Adrenal gland (tissue), 12 donors: ENCODE results near the gene INPP1. TPM values are rescaled to one million over a fixed set of nuclear protein-coding genes. Genes with fewer than 3 reads are reported as not detected.

Source experiments
- DNase-seq, 7 donors: peaks; one replicate each; pipeline ENCODE4 v3.0.0-alpha.2; 2019 to 2020
- H3K27ac ChIP-seq, 5 donors: fragments of 200-600 bp; sonication (generic) in 4 of 5; 1 replicate in 3 of 5; 2 replicates in 2 of 5; pipeline versions ENCODE4 v1.5.1 to v1.8.0; 2016 to 2020; ENCODE audit warnings: mild to moderate bottlenecking in 1 of 5
- H3K27me3 ChIP-seq: fragments of 200-600 bp; 2 replicates; pipeline ENCODE4 v1.8.0; 2021
- H3K36me3 ChIP-seq, 2 donors: fragments of 200-600 bp; replicated peaks in 1 of 2; 1 replicate in 1 of 2; 2 replicates in 1 of 2; pipeline versions ENCODE4 v1.5.1 to v1.8.0; 2018 to 2022
- H3K4me1 ChIP-seq, 2 donors: fragments of 200-600 bp; replicated peaks in 1 of 2; 1 replicate in 1 of 2; 2 replicates in 1 of 2; pipeline versions ENCODE4 v1.5.1 to v1.8.0; 2018 to 2021
- H3K4me3 ChIP-seq, 4 donors: fragments of 200-600 bp; sonication (generic) in 3 of 4; one replicate each; pipeline ENCODE4 v1.5.1; 2016 to 2018
- H3K9me3 ChIP-seq, 3 donors: fragments of 200-600 bp; sonication (generic) in 1 of 3; replicated peaks in 1 of 3; 1 replicate in 2 of 3; 2 replicates in 1 of 3; pipeline versions ENCODE4 v1.5.1 to v1.8.0; 2016 to 2021
- POLR2A ChIP-seq, 2 donors: fragments of 450-650 bp; IDR thresholded peaks; one replicate each; pipeline ENCODE4 v1.6.1; 2017; ENCODE audit warnings: antibody characterized with exemption in 2 of 2, mild to moderate bottlenecking in 2 of 2, moderate library complexity in 1 of 2
- WGBS, 4 donors: extraction: QIAGEN DNeasy Blood & Tissue Kit in 2 of 4; methylation state at CpG; one replicate each; pipeline versions ENCODE4 v1.1.5 to v1.1.7; 2013 to 2017; 5-methylcytosine and 5-hydroxymethylcytosine counted together
- intact Hi-C, 2 donors: fragments of 100-400 bp; cut with DNase I; formaldehyde crosslinking; loops; one replicate each; pipeline versions ENCODE4 v1.14.1 to v1.15.0; 2022 to 2023
- polyA plus RNA-seq, 3 donors: library from polyadenylated mRNA; stranded (reverse); fragments of 200-250 nt in 2 of 3; fragments of 350-450 nt in 1 of 3; fragmentation: Illumina TruSeq in 1 of 3; extraction: RNeasy Lipid Tissue Mini Kit (QIAGEN cat#74804) in 1 of 3; gene quantifications; one replicate each; pipeline ENCODE4 v1.2.3, GENCODE V29; 2013 to 2014
- total RNA-seq, 9 donors: library from RNA; depleted of rRNA in 4 of 9; stranded (reverse); fragments of >200 nt in 4 of 9; fragments of 120-200 nt in 1 of 9; fragmentation: NEBNext Ultra II Directional in 1 of 9; extraction: Animal tissue kit (Norgen Biotek cat#: 25700) in 1 of 9; gene quantifications; one replicate each; pipeline versions ENCODE4 v1.1.0 to v1.2.4, GENCODE V29; 2013 to 2023
- TF ChIP-seq, protein P1 (sequence below), 6 experiments: fragments of 450-650 bp in 4 of 6; fragments of 200-600 bp in 2 of 6; sonication (generic) in 1 of 6; IDR thresholded peaks; 1 replicate in 5 of 6; 2 replicates in 1 of 6; pipeline versions ENCODE4 v1.5.1 to v1.8.0; 2016 to 2021; ENCODE audit warnings: antibody characterized with exemption in 6 of 6, mild to moderate bottlenecking in 2 of 6, moderate library complexity in 1 of 6
- donor health status: healthy with polysubstance abuse.
- donor health status: Bipolar disorder and iron deficiency.
- donor health status: DM: yes; HTN: yes; CAD: no.
- donor health status: DM: no; HTN: no; CAD: no.
- donor health status: DM: no; HTN: no; CAD: no.
- donor health status: DM: yes; HTN: yes; CAD: no.

INPP1 gene
- total and polyA plus RNA-seq, 12 donors, result 18.8 to 74.1 (median 44.4) TPM

DNA sequence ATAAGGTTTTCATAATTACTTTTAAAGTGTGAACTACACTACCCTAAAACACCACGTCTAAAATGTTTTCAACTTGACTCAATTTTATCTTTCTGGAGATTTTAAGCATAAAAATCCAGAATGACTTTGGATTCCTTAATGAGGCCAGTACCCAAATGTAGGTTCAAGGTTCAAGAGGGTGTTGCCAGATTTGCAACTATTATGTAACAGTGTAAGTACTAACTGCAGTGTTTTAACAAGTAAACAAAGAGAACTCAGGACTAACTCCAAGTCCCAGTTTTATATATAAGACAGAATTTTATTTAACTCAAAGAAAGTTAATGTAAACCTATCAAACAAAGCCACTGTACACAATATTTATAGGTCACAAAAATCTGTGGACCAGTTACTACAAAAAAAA is 29.5 kb upstream of the INPP1 start:
- TF ChIP-seq, protein P1, sequence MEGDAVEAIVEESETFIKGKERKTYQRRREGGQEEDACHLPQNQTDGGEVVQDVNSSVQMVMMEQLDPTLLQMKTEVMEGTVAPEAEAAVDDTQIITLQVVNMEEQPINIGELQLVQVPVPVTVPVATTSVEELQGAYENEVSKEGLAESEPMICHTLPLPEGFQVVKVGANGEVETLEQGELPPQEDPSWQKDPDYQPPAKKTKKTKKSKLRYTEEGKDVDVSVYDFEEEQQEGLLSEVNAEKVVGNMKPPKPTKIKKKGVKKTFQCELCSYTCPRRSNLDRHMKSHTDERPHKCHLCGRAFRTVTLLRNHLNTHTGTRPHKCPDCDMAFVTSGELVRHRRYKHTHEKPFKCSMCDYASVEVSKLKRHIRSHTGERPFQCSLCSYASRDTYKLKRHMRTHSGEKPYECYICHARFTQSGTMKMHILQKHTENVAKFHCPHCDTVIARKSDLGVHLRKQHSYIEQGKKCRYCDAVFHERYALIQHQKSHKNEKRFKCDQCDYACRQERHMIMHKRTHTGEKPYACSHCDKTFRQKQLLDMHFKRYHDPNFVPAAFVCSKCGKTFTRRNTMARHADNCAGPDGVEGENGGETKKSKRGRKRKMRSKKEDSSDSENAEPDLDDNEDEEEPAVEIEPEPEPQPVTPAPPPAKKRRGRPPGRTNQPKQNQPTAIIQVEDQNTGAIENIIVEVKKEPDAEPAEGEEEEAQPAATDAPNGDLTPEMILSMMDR (IDR thresholded peaks at IDR 0.05), result no peak
- TF ChIP-seq POLR2A (IDR thresholded peaks at IDR 0.05), result no peak
- no peak overlapping the region for H3K4me3 ChIP-seq

DNA sequence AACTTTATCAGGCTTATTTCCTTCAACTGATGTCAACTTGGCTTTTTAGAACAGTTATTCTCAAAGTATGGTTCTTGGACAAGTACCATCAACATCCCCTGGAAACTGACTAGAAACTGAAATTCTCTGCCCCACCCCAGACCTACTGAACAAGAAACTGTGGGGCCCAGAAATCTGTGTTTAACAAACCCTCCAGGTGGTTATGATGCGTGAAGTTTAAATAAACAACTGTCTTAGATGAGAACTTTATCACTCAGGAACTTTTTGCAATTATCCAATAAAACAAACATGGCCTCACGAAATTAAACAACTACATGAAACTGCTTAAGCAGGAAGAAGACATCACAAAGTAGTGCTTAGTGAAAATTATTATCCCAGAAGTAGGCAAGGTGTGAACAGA is 28.1 kb upstream of the INPP1 start:
- H3K4me1 ChIP-seq, result peaks cover 17 to 29% of the 10 kb centered on the region in 2 donors
- intact Hi-C loops, result no loop called here
- H3K4me3 ChIP-seq, result no peak overlapping the region
- H3K27ac ChIP-seq, result no peak overlapping the region
- TF ChIP-seq, protein P1 (IDR thresholded peaks at IDR 0.05), result no peak
- TF ChIP-seq POLR2A (IDR thresholded peaks at IDR 0.05), result no peak
- H3K9me3 ChIP-seq, result no peaks in the 10 kb centered on the region
- 90 to 93% (median 93%) methylated on average over 2 of the region's 2 CpGs for WGBS, 4 donors
- H3K36me3 ChIP-seq, result peaks cover 0 to 4% of the 10 kb centered on the region in 2 donors
- no peaks in the 10 kb centered on the region for H3K27me3 ChIP-seq
- no peak for DNase-seq

More for the DNA sequence above, 29.5 kb upstream of the INPP1 start:
- DNase-seq, result no peak
- H3K27me3 ChIP-seq, result no peaks in the 10 kb centered on the region
- peaks cover 0 to 4% of the 10 kb centered on the region in 2 donors for H3K36me3 ChIP-seq
- H3K4me1 ChIP-seq, result peaks cover 10 to 24% of the 10 kb centered on the region in 2 donors
- WGBS, 4 donors, result 39 to 60% (median 49%) methylated on average over 1 of the region's 1 CpG
- H3K27ac ChIP-seq, result no peak overlapping the region
- no peaks in the 10 kb centered on the region for H3K9me3 ChIP-seq
- intact Hi-C loops, result no loop called here

DNA sequence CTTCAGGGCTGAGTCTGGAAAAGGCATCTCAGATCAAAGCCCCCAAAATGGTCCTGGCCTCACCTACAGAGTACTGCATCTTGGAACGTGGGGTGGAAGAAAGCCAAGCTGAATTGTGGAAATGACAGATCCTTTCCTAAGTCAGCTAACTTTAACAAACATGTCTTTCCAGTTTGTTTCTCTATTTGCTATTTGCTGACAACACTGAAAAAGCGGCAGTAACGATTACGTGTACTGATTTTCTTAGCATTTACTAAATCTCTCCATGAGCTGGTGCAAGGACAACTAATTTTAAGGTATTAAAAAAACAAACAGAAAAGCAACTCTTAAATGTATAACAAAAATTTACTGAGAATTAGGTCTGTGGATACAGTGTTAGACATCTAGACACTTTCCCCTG is 24.9 kb upstream of the INPP1 start:
- Histone ChIP-seq H3K27me3 (no peaks in the 10 kb centered on the region), H3K27ac (peak overlapping the region in 4 of 5 donors; percentile 24 to 98 (median 89)), H3K36me3 (no peaks in the 10 kb centered on the region), H3K4me1 (peaks cover 17 to 32% of the 10 kb centered on the region in 2 donors), H3K9me3 (no peaks in the 10 kb centered on the region), H3K4me3 (peak overlapping the region in 2 of 4 donors; percentile 77 to 85)
- 22 to 36% (median 29%) methylated on average over 4 of the region's 4 CpGs for WGBS, 4 donors
- peak in 1 of 7 donors; percentile 25 for DNase-seq
- TF ChIP-seq, protein P1 (IDR thresholded peaks at IDR 0.05), result no peak
- TF ChIP-seq POLR2A (IDR thresholded peaks at IDR 0.05), result no peak
- intact Hi-C loops, result no loop called here

DNA sequence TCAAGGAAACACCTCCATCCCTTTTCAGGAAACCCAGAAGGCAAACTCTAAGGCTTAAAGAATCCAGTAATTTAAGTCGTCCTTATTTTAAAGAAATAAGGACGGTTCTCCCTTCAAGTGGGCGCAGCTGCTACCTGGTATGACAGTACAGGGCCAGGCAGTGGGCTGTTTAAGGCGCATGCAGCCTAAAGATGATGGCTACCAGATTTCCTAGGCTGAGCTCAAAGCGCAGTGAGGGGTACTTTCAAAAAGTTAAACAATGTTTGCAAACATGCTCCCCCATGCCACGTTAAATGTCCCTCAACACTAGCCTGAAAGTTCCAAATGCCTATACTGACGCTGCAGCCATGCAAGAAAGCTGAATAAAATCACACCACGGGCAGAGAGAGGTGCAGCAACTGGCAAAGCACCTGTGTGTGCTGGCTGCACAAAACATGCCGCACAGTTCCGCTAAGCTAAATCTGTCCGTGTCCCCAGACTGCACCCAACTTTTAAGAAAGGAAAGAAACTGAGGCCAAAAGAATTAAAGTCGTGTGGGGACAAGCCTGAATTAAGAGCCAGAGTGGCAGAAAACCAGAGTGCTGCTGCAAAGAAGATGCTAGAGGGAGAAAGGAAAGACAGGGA is 24.3 kb upstream of the INPP1 start:
- Histone ChIP-seq H3K27me3 (no peaks in the 10 kb centered on the region), H3K36me3 (no peaks in the 10 kb centered on the region), H3K4me3 (peak overlapping the region in 2 of 4 donors; percentile 77 to 85), H3K9me3 (no peaks in the 10 kb centered on the region), H3K27ac (peak overlapping the region; percentile 23 to 98 (median 86)), H3K4me1 (peaks cover 17 to 27% of the 10 kb centered on the region in 2 donors)
- 2 to 4% (median 3%) methylated on average over 12 of the region's 12 CpGs for WGBS, 4 donors
- TF ChIP-seq, protein P1 (IDR thresholded peaks at IDR 0.05), result no peak
- no peak for TF ChIP-seq POLR2A (IDR thresholded peaks at IDR 0.05)
- peak in 4 of 7 donors; percentile 10 to 29 (median 22) for DNase-seq
- intact Hi-C loops, result no loop called here
